Fibroblast of villous mesenchyme (primary cell): Measurements from ENCODE around the gene CA6. TPM values are rescaled to one million over a fixed set of nuclear protein-coding genes. Genes with fewer than 3 reads are reported as not detected.
"Not testable (repeated sequence)": the region's sequence is repeated elsewhere in the genome, so short reads cannot be mapped to it uniquely, and the experiment has no call there.

Source experiments
- DNase-seq: peaks from one replicate; pipeline ENCODE4 v3.0.0-alpha.2; 2010; ENCODE audit warnings: low read depth
- H3K4me3 ChIP-seq: 2 replicates; pipeline ENCODE4 v1.5.1; 2011; ENCODE audit warnings: low read depth, mild to moderate bottlenecking, low read length
- CTCF ChIP-seq: IDR thresholded peaks from 2 replicates; pipeline ENCODE4 v1.5.1; 2012; ENCODE audit warnings: low read depth, mild to moderate bottlenecking, low read length; ENCODE audit not compliant: insufficient read depth
- small RNA-seq: library from RNA; depleted of rRNA; stranded (forward); fragments of <200 nt; gene quantifications from one replicate; pipeline ENCODE3, GENCODE V24; 2012
- total RNA-seq: library from RNA; depleted of rRNA; stranded (reverse); fragments of >200 nt; gene quantifications from 2 replicates; pipeline ENCODE4 v1.2.3, GENCODE V29; 2012

CA6 gene
- total RNA-seq, 1 donor = not detected

- no peak for TF ChIP-seq CTCF
- no peak overlapping the region for H3K4me3 ChIP-seq
- no peak for DNase-seq
Measured at GRCh38 chr1:9018333-9018732, 72.7 kb downstream of the CA6 start.

- no peak overlapping the region for H3K4me3 ChIP-seq
- no peak for DNase-seq
- no peak for TF ChIP-seq CTCF
Measured at GRCh38 chr1:9019896-9020295, 74.2 kb downstream of the CA6 start.

GRCh38 chr1:9020305-9020704, 74.6 kb downstream of the CA6 start:
- DNase-seq = no peak
- H3K4me3 ChIP-seq = no peak overlapping the region
- no peak for TF ChIP-seq CTCF

GRCh38 chr1:9022026-9022738, 76.5 kb downstream of the CA6 start:
- not testable (repeated sequence) for DNase-seq, H3K4me3 ChIP-seq

- DNase-seq = no peak
- no peak overlapping the region for H3K4me3 ChIP-seq
- no peak for TF ChIP-seq CTCF
Measured at GRCh38 chr1:9022773-9023172, 77.1 kb downstream of the CA6 start.

Small RNA genes within 50 kb of the gene (small RNA-seq; reads per million reads assigned to genes)
- gene AL139415.2 = not detected
- gene RN7SL451P = not detected

Other genes with a start within 250 kb of the CA6 start
- gene RERE, start 128.2 kb upstream of the CA6 start, total RNA-seq = 51.4 and 56.0 TPM in 2 replicates
- gene ENO1, start 67.2 kb upstream of the CA6 start, total RNA-seq = 1,401 and 1,535 TPM in 2 replicates
- not detected in 2 replicates for gene SLC2A7, start 80.6 kb downstream of the CA6 start, total RNA-seq
- 0.97 and 2.2 TPM in 2 replicates for gene SLC2A5, start 123.8 kb downstream of the CA6 start, total RNA-seq
- 6.1 and 9.5 TPM in 2 replicates for gene GPR157, start 183.2 kb downstream of the CA6 start, total RNA-seq